Trophoblast cell (in vitro differentiated cells and primary cell): ENCODE data around the gene PDCL2.

Source experiments
- DNase-seq, 2 donors: peaks; one replicate each; pipeline ENCODE4 v3.0.0-alpha.2; 2016
- H2AFZ ChIP-seq: 2 replicates; pipeline ENCODE4 v1.6.1; 2013; ENCODE audit warnings: low read length, moderate library complexity, mild to moderate bottlenecking; ENCODE audit not compliant: insufficient read depth, poor library complexity
- H2AK5ac ChIP-seq: 2 replicates; pipeline ENCODE4 v1.6.1; 2013; ENCODE audit warnings: mild to moderate bottlenecking, low read length
- H2BK120ac ChIP-seq: 2 replicates; pipeline ENCODE4 v1.6.1; 2013; ENCODE audit warnings: low read length, mild to moderate bottlenecking, moderate library complexity; ENCODE audit not compliant: insufficient read depth, poor library complexity
- H2BK12ac ChIP-seq: 2 replicates; pipeline ENCODE4 v1.6.1; 2013; ENCODE audit warnings: mild to moderate bottlenecking, low read length, moderate library complexity
- H2BK5ac ChIP-seq: 2 replicates; pipeline ENCODE4 v1.6.1; 2013; ENCODE audit warnings: low read length, low read depth, moderate library complexity, mild to moderate bottlenecking; ENCODE audit not compliant: poor library complexity
- H3K14ac ChIP-seq: 2 replicates; pipeline ENCODE4 v1.6.1; 2013; ENCODE audit warnings: mild to moderate bottlenecking, low read length
- H3K18ac ChIP-seq: 2 replicates; pipeline ENCODE4 v1.6.1; 2013; ENCODE audit warnings: mild to moderate bottlenecking, low read length
- H3K23ac ChIP-seq: 2 replicates; pipeline ENCODE4 v1.6.1; 2013; ENCODE audit warnings: low read length
- H3K27ac ChIP-seq: 2 replicates; pipeline ENCODE4 v1.5.1; 2013; ENCODE audit warnings: low read depth, mild to moderate bottlenecking, inconsistent platforms, low read length, moderate library complexity
- H3K27me3 ChIP-seq: 2 replicates; pipeline ENCODE4 v1.6.1; 2013; ENCODE audit warnings: inconsistent platforms, mild to moderate bottlenecking, low read length, moderate library complexity; ENCODE audit not compliant: insufficient read depth
- H3K36me3 ChIP-seq, 2 experiments: 1 replicate in 1 of 2; 2 replicates in 1 of 2; pipeline ENCODE4 v1.6.1; 2013; ENCODE audit warnings: low read length in 2 of 2, mild to moderate bottlenecking in 2 of 2, moderate library complexity in 1 of 2; ENCODE audit not compliant: insufficient read depth in 2 of 2, control insufficient read depth in 1 of 2
- H3K4ac ChIP-seq: 2 replicates; pipeline ENCODE4 v1.6.1; 2013; ENCODE audit warnings: low read depth, mild to moderate bottlenecking, low read length, moderate library complexity
- H3K4me1 ChIP-seq, 2 experiments: 1 replicate in 1 of 2; 2 replicates in 1 of 2; pipeline ENCODE4 v1.6.1; 2013; ENCODE audit warnings: low read length in 2 of 2, mild to moderate bottlenecking in 2 of 2, moderate library complexity in 1 of 2; ENCODE audit not compliant: insufficient read depth in 2 of 2, control insufficient read depth in 1 of 2
- H3K4me2 ChIP-seq: 2 replicates; pipeline ENCODE4 v1.6.1; 2013; ENCODE audit warnings: inconsistent platforms, mild to moderate bottlenecking, low read length, moderate library complexity
- H3K4me3 ChIP-seq: 2 replicates; pipeline ENCODE4 v1.5.1; 2013; ENCODE audit warnings: mild to moderate bottlenecking, low read depth, low read length, inconsistent platforms
- H3K79me1 ChIP-seq: one replicate; pipeline ENCODE4 v1.6.1; 2013; ENCODE audit warnings: low read length
- H3K79me2 ChIP-seq: 2 replicates; pipeline ENCODE4 v1.6.1; 2013; ENCODE audit warnings: low read length, mild to moderate bottlenecking; ENCODE audit not compliant: control insufficient read depth, insufficient read depth, poor library complexity
- H3K9ac ChIP-seq: 2 replicates; pipeline ENCODE4 v1.6.1; 2013; ENCODE audit warnings: mild to moderate bottlenecking, low read length
- H3K9me3 ChIP-seq: 2 replicates; pipeline ENCODE4 v1.6.1; 2013; ENCODE audit warnings: low read depth, mild to moderate bottlenecking, control low read depth, inconsistent platforms, low read length; ENCODE audit not compliant: insufficient read depth
- H4K12ac ChIP-seq: 2 replicates; pipeline ENCODE4 v1.6.1; 2013; ENCODE audit warnings: low read depth, mild to moderate bottlenecking, low read length, moderate library complexity
- H4K8ac ChIP-seq: 2 replicates; pipeline ENCODE4 v1.6.1; 2013; ENCODE audit warnings: low read depth, mild to moderate bottlenecking, low read length, moderate library complexity
- H4K91ac ChIP-seq: one replicate; pipeline ENCODE4 v1.6.1; 2013; ENCODE audit warnings: low read depth, mild to moderate bottlenecking, low read length, moderate library complexity
- WGBS: extraction: QIAGEN DNeasy Blood & Tissue Kit; methylation state at CpG from one replicate; pipeline ENCODE4 v1.1.7; 2013; ENCODE audit warnings: missing lambda C conversion rate; ENCODE audit not compliant: insufficient read length, insufficient coverage; ENCODE audit errors: extremely low coverage; 5-methylcytosine and 5-hydroxymethylcytosine counted together

The PDCL2 gene

GRCh38 chr4:55518442-55518841 is 73.6 kb downstream of the PDCL2 start:
- Histone ChIP-seq H3K4me3 (no peak overlapping the region), H3K79me2 (no peaks in the 10 kb centered on the region), H3K27ac (no peak overlapping the region), H3K79me1 (no peaks in the 10 kb centered on the region), H2BK12ac (no peak overlapping the region), H3K9ac (no peak overlapping the region), H2AK5ac (no peak overlapping the region), H4K8ac (no peak overlapping the region), H3K18ac (no peak overlapping the region), H3K9me3 (no peaks in the 10 kb centered on the region), H2AFZ (no peak overlapping the region), H3K4ac (no peak overlapping the region), H2BK120ac (no peak overlapping the region), H4K12ac (no peak overlapping the region), H3K14ac (no peak overlapping the region), H3K4me2 (no peak overlapping the region), H3K4me1 (no peaks in the 10 kb centered on the region), H3K27me3 (no peaks in the 10 kb centered on the region), H3K23ac (no peak overlapping the region), H4K91ac (no peak overlapping the region), H3K36me3 (peaks cover 0 to 4% of the 10 kb centered on the region in 2 experiments), H2BK5ac (no peak overlapping the region)
- no peak for DNase-seq

GRCh38 chr4:55517526-55518229 is 74.4 kb downstream of the PDCL2 start:
- Histone ChIP-seq H2BK5ac (no peak overlapping the region), H3K4me2 (no peak overlapping the region), H4K12ac (no peak overlapping the region), H3K4me3 (no peak overlapping the region), H3K23ac (no peak overlapping the region), H3K36me3 (peaks cover 0 to 4% of the 10 kb centered on the region in 2 experiments), H3K18ac (no peak overlapping the region), H4K8ac (no peak overlapping the region), H2BK120ac (no peak overlapping the region), H3K9me3 (no peaks in the 10 kb centered on the region), H3K4me1 (no peaks in the 10 kb centered on the region), H3K14ac (no peak overlapping the region), H3K9ac (no peak overlapping the region), H3K79me1 (no peaks in the 10 kb centered on the region), H3K79me2 (no peaks in the 10 kb centered on the region), H3K4ac (no peak overlapping the region), H3K27ac (no peak overlapping the region), H2BK12ac (no peak overlapping the region), H2AK5ac (no peak overlapping the region), H2AFZ (no peak overlapping the region), H3K27me3 (no peaks in the 10 kb centered on the region), H4K91ac (no peak overlapping the region)
- DNase-seq = no peak
- WGBS = no CpG with 5 or more reads among the region's 2 CpGs

GRCh38 chr4:55512922-55513571 is 79.0 kb downstream of the PDCL2 start:
- Histone ChIP-seq H3K4me1 (no peaks in the 10 kb centered on the region), H2BK120ac (no peak overlapping the region), H3K18ac (no peak overlapping the region), H3K27me3 (no peaks in the 10 kb centered on the region), H3K23ac (no peak overlapping the region), H3K4ac (no peak overlapping the region), H3K4me3 (no peak overlapping the region), H3K27ac (no peak overlapping the region), H3K36me3 (no peaks in the 10 kb centered on the region), H3K79me1 (no peaks in the 10 kb centered on the region), H3K9ac (no peak overlapping the region), H3K79me2 (no peaks in the 10 kb centered on the region), H4K12ac (no peak overlapping the region), H2BK5ac (no peak overlapping the region), H2AK5ac (no peak overlapping the region), H2AFZ (no peak overlapping the region), H3K9me3 (no peaks in the 10 kb centered on the region), H4K91ac (no peak overlapping the region), H3K4me2 (no peak overlapping the region), H4K8ac (no peak overlapping the region), H3K14ac (no peak overlapping the region), H2BK12ac (no peak overlapping the region)
- no CpG with 5 or more reads among the region's 1 CpG for WGBS
- DNase-seq = no peak

- no peaks in the 10 kb centered on the region for H3K4me1 ChIP-seq
- no peak overlapping the region for H3K4me2 ChIP-seq
- no peak overlapping the region for H4K8ac ChIP-seq
- no peak overlapping the region for H2BK12ac ChIP-seq
- no peak overlapping the region for H3K18ac ChIP-seq
- H3K9me3 ChIP-seq = no peaks in the 10 kb centered on the region
- H2AK5ac ChIP-seq = no peak overlapping the region
- no CpG with 5 or more reads among the region's 1 CpG for whole genome bisulfite sequencing
- H3K27ac ChIP-seq = no peak overlapping the region
- H2BK5ac ChIP-seq = no peak overlapping the region
- no peaks in the 10 kb centered on the region for H3K79me2 ChIP-seq
- no peak overlapping the region for H3K9ac ChIP-seq
- no peaks in the 10 kb centered on the region for H3K79me1 ChIP-seq
- H2AFZ ChIP-seq = no peak overlapping the region
- peak in 1 of 2 donors; percentile 8 for DNase-seq
- no peak overlapping the region for H4K12ac ChIP-seq
- H3K23ac ChIP-seq = no peak overlapping the region
- no peak overlapping the region for H3K4ac ChIP-seq
- no peak overlapping the region for H4K91ac ChIP-seq
- peaks cover 0 to under 1% of the 10 kb centered on the region in 2 experiments for H3K36me3 ChIP-seq
- H2BK120ac ChIP-seq = no peak overlapping the region
- no peak overlapping the region for H3K14ac ChIP-seq
- H3K4me3 ChIP-seq = no peak overlapping the region
- H3K27me3 ChIP-seq = no peaks in the 10 kb centered on the region
Measured at GRCh38 chr4:55512077-55512476, 80.0 kb downstream of the PDCL2 start.
